Embryonic facial prominence (tissue), 1 donor: ENCODE results near the gene RAB6B.

ENCODE experiments used
- DNase-seq: peaks from one replicate; pipeline ENCODE4 v3.0.0-alpha.2; 2016; ENCODE audit errors: extremely low spot score

Gene RAB6B

DNA sequence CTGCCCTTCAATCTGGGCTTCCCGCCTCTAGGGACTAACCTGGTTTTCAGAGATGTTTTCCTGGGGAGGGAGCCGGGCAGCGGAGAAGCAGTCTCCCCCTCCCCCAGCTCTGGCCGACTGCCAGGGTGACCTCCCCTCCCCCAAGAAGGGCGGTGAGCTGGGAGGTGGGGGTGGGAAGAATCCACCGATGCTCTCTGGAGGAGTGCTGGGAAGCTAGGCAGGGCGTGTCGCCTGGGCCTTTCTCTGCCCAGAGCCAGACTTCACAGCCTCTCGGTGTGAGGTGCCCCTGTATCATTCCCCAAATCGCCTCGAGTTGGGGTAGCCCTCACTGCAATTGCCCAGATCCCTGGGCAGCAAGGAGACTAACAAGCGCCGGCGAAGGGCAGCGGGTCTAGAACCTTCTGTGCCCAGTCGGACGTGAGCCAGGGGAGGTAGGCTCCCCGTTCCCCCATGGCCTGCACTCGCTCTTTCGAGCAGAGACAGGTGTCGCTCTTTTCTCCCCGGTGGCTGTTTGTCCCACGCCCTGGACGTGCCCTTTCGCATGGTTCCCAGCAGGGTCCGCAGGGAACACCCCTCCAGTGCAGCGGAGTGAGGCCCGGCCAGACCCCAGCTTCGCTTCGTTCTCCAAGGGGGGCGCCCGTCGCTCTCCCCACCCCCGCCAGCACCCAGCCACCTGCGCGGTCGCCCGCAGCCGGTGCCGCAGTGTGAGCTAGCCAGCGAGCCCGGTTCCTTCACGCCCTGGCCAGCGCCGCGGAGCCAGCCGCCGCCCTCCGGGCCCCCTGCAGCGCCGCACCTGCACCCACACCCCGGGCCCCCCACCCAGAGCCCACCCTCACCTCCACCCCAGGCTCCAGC, 1.1 kb downstream of the RAB6B start:
- DNase-seq = no peak

DNA sequence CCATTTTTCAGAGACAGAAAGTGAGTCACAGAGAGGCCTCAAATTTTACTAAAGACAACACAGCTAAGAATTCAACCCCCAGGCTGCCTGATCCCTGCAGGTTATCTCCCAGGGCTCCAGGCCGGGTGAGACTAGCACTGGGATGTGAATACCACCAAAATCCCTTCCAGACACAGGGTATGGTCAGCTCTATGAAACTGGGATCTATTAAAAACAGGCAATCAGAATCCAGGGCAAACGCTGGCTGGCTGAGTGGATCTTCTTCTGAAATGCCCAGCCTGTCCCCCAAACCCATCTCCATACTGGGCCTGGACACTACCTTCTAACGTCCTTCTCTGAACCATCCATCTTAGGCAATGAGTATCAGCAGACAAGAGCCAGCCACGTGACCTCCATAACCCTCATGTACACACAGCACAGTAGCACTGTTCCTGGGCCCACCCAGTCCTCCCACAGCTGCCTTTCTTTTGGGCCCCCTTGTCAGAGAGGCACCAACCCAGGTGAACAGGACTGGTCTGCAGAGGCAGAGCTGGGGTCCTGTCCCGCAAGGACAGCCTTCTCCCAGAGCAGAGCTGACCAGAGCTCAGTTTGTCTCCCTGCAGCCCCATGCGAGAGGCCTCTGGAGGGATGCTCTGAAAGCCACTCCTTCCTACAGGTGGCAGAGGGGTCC, 1.9 kb downstream of the RAB6B start:
- DNase-seq = no peak

DNA sequence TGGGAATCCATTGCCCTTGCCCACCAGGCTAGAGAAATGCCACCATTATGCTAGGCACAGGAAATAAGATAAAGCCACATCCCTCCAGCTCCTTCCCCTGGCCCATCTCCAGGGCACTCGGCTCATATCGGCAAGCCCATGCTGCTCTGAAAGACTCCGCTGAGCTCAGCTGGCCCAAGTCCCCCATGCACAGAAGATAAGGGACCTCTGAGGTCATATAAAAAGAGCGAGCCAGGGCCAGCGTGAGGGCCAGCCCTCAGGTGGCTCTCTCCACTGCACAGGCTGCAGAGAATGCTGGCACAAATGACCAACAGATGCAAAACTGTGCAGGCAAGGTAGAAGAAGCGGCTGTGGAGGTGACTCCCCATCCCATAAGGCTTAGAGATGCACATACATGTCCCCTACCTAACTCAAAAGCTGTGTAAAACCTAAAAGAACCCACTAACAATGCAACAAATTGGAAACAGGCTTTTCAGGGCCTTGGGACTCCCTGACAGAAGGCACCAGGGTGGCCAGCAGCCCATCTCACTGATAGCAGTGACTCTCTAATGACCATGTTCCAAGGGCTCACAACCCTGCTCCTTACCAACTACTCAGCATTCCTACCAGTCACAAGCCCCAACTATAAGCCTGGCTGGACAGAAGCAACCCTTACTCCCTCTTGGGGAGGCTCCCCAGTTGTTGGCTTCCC, 3.0 kb downstream of the RAB6B start:
- DNase-seq = no peak

DNA sequence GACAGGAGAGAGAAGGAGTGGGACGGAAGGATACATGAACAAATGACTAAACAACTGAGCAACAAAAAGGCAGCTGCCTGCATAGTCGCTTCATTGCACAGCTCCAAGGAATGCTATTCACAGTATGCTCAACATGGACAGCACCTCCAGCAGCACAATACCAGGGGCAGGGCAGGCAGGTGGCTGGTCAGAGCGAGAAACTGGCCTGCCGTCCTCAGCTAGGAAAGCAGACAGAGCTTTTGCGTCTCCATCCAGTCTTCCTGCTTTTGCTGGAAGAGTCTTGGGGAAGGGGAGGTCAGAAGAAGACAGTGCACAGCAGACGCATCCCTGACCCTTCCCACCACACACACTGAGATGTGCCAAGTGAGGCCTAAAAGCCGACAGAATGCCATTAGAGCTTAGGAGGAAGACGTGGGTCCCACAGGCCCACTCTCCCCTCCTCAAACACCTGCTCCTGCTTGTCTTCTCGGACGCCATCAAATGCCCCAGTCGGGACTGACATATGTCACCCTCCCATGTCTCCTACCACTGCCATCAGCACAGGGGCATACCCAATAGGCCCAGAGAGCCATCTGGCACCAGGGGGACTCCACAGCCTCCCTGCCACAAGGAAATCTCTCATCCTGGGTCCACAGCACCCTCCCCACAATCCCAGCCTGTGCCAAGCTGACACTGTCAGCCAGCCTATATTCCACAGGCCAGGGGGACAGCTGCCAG, 3.9 kb downstream of the RAB6B start:
- DNase-seq = no peak

DNA sequence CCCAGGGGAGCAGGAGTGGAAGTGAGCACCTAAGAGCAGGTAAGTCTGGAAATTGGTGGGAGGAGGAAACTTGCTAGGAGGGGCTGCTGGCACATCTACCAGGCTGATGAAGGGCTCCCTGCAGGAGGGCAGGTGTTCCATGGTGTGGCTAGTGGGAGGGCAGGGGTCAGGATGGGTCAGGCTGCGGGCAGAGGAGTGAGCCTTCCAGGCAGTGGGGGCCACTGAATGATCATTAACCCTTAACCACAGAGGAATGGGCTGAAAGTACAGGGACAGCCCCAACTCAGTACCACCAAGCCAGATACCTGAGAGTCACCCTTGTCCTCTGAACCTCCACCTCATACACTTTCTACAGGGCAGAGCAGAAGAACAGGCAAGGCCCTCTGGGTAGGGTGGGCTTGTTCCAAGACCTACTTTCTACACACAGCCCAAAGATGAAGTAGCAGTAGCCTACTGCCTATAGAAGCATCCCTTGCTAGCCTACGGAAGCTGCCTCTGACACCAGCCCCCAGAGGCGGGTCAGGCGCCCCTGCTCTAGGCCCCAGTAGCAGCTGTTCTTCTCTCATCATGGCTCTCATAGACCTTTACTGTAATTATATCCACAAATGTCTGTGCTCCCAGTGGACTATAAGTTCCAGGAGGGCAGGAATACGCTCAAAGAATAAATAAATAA, 4.6 kb downstream of the RAB6B start:
- no peak for DNase-seq

DNA sequence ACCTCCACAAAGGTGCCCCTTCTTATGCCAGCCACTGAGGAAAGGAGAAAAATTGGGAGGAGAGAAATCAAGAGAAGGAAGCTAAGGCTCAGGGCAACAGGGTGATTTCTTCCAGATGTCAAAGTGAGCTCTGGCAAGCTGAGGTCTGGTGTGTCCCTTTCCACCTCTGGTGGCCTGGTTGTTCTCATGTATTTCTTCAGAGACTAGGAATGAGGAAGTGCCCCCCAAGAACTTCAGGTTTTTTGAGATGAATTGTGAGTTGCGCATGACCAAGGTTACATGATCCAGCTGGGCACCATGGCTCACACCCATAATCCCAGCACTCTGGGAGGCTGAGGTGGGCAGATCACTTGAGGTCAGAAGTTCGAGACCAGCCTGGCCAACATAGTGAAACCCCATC, 5.6 kb downstream of the RAB6B start:
- DNase-seq = no peak

DNA sequence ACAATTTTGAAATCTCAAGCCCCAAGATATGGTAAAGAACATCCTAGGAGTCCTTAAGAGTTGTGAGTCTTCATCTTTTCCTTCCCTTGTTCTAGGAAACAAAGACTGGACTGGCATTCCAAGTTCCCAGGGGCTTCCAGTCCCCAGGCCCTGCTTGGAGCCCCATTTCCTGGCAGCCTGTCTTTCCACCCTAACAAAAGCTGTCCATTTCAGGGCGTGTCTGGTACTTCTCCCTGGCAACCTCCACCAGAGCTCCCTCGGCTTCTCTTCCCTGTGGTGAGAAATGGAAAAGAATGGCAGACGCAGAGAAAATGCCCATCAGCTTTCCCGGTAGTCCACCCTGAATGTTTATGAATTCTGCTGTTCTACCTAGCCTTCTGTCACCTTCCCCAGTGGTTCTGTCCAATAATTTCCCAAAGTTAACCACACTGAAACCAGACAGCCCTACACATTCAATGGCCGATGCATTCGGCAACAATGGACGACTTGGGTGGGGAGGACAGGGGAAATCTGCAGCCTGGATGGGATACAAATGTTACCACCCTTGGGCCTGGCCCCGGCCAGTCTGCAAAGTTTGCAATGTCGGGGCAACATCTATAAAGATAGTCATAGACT, 6.8 kb downstream of the RAB6B start:
- no peak for DNase-seq

DNA sequence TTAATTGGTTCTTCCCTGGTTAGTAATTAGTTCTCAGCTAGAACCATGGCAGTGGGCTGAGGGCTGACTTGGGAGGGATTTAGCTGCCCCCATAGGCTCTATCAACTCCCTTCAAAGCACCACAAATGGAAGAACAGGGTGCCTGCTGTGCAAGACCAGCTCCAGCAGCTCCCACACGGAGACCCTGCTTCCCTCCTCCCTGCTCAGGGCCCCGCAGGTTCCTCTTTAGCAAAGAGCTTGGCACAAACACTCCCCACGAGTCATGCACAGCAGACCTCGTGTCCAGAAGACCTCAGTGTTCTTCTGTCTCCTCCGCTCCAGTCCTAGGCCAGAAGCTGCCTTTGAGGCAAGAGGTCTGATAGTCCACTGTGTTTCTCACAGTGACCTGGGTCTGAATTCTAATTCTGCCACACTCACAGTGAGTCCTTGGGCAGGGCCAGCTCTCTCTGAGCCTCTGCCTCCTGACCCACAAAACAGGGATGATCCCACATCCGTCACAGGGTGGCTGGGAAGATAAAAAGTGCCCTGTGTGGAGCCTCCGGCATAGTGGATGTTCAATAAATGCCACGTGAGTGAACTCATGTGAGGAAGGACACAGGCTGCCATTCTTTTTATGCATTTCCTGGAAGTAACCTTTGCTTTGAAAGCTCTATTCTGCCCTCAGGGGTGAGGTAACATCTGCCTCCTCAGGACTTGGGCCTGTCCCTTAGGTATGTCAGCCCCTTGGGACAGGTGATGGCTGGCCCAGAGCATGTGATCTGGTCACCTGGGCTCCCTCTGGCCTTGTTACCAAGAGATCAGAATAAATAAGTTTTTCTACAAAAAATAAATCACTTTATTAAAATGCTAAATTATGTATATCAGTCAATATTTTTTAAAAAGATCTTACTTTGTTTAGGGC, 7.6 kb downstream of the RAB6B start:
- DNase-seq = no peak

DNA sequence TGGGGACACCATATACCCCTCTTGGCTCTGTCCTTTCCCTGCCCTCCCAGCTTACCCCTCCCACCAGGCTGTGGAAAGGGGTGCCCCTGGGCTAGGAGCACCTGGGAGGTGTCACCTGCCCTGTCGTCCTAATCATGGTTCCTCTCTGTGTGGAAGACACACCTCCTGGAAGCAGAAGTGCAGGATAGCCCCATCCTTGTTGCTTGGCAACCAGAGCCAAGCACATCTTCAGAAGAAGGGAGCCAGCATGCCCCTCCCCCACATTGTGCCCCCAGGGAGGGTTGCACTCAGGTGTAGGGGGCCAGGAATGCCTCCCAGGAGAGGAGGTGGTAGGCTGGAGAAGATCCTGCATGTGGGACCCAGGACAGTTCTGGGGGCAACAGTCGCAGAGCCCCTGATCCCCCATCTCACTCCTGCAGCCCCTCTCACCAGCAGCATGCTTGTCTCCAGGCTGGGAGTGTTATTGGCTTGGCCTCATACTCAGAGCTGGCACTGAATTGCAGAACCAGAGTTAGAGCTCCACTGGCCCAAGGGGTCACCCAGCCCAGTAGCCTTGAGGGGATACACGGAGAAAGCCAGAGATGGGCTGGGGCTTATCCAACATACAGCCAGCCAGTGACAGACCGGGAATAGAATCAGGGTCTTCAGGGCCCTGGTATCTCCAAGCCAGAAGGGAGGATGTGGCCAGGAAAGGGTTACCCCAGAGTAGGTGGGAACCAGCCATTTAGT, 8.4 kb downstream of the RAB6B start:
- DNase-seq = no peak

DNA sequence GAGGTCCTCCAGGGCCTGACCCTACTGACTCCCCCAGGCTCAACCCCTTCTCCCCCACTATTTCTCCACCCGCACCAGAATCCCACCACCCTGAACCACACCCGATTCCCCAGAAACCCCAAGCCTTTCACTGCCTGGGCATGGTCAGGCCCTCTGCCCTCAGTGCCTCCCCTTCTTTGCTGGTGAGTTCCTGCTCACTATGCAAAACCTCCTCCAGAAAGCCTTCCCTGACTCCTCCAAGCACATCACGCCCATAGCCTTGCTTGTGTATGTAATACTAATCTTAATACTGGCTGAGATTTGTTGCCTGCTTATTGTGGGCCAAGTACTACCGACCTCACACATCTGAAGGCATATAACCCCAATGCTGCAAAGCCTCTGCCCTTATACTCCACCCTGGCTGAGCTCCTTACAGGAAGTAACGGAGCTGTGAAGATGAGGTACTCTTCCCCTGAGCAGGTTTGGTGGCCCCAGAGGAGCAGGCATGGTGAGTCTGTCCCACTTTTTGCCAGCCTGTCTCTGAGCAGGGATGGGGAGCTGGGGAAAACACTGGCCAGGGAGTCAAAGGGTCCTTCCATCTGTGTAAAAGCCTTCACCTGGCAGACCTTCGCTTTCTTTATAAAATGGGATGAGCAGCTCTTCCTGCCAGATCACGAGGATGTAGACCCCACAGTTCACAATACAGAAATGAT, 9.5 kb downstream of the RAB6B start:
- no peak for DNase-seq

DNA sequence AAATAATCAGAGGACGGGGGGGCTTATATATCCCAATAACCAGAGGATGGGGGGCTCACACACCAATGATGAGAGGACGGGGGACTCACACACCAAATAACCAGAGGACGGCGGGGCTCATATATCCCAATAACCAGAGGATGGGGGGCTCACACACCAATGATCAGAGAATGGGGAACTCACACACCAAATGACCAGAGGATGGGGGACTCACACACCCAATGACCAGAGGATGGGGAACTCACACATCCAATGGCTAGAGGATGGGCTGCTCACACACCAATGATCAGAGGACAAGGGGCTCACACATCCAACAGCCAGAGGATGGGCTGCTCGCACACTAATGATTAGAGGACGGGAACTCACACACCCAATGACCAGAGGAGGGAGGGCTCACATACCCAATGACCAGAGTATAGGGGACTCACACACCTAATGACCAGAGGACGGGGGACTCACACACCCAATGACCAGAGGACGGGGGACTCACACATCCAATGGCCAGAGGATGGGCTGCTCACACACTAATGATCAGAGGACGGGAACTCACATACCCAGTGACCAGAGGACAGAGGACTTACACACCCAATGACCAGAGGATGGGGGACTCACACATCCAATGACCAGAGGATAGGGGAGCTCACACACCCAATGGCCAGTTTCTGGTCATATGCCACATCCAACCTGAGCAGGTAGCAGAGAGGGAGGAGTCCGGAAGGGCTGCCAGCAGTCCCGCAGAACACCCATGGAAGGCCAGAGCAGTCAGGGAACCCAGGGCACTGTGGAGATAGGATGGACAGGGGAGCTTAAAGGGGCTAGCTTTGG, 10.6 kb downstream of the RAB6B start:
- no peak for DNase-seq

DNA sequence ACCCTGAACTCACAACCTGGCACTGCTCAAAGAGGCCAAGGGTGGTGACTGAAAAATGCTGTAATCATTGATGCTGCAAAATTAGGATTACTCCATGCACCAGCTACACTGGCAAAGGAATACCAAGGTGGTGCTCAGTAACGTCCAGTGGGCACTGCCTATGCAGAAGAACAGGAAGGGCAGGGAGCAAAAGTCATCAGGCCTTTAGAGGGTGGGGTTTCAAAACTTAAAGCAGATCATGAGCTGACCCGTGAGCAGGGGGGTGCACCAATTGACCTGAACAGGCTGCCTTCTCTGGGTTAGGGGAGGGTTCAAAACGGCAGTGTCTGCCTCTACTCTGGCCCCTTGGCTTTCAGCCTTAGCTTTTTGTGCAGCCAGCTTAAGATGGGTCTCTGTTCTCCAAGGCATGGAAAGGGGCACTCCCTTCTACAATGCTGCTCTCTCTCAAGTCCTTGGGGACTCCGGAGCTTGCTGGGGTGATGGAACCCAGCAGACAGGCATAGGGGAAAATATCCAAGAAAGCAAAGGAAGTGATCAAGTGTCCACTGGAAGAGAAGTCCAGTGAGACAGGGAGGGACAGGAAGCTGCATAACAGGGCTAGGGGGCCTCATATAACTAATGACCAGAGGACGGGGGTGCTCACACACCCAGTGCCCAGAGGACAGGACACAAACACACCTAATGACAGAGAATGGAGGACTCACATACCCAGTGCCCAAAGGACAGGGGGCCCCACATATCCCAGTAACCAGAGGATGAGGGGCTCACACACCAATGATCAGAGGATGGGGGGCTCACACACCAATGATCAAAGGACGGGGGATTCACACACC, 11.4 kb downstream of the RAB6B start:
- DNase-seq = no peak

DNA sequence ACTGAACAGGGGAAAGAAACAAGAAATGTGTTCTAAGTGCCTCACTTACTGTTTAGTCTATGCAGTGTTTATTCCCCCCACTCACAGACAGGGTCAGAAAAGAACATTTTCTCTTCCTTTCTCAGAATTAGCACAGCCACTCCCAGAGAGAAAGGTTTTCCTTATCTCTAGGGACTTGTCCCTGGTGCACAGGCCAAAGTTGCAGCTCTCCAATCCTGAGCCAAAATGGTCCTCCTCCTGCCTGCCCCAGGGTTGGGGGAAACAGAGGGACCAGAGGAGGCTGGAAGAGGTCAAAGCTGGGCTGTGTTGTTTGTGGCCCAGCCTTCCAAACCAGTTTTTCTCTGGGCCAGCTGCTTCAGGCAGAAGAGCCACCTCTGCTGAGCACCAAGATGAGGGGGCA, 12.0 kb downstream of the RAB6B start:
- no peak for DNase-seq

DNA sequence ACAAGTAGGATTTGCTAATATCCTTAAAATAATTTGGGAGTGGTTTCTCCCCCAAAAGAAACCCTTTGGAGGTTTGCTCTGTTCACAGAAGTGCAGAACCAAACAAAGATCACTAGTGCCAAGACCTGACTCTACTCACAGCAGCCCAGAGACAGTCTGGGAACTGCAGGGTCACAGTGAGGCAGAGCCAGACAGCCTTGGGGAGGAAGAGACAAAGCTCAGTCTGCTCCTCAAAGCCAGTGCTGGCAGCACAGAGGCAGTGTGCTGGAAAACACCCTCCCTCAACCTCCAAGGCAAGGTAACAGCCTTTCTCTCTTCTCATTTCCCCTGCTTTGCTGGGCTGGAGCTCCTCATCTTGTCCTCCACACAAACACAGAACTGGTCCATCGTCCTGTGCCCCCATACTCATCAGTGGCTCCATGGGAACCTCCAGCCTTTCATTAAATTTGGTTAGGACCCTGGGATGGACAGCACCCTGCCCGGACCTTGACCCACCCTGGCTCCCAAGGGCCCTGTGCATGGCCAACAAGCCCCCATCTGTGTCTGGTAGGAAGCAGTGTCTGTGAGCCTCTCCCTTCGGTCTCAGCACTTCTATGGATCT, 12.6 kb downstream of the RAB6B start:
- DNase-seq = no peak

DNA sequence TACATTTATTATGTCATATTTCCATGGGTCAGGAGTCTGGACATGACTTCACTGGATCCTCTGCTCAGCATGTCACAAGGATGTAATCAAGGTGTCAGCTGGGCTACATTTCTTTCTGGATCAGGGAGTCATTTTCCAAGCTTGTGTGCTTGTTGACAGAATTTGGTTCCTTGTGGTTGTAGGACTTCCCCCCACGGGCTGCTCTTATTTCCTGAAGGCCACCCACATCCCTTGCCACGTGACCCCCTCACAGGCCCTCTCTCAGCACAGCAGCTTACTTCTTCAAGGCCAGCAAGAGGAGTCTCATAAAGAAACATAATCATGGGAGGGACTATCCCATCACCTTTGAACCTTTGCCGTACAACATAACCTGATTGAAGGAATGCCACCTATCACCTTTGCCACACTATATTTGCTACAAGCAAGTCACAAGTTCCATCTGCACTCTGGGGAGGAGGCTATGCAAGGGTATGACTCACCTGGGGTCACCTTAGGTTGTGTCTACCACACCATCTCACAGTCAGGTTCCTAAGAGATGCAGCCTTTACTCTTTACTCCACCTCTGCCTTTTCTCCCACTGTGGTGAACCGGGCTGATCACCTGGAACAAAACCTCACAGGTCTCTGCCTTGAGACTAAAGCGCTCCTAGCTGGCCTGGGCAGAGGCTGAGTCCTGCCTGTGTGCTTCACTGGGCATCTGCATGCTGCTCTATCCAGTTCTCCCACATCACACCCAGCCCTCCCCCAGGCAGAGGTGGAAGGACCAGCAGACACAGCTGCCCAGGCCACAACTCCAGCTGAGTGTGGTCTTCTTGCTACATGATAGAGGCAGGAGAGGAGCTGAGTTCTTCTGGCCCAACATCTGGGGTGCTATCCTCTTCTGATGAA, 13.5 kb downstream of the RAB6B start:
- no peak for DNase-seq

DNA sequence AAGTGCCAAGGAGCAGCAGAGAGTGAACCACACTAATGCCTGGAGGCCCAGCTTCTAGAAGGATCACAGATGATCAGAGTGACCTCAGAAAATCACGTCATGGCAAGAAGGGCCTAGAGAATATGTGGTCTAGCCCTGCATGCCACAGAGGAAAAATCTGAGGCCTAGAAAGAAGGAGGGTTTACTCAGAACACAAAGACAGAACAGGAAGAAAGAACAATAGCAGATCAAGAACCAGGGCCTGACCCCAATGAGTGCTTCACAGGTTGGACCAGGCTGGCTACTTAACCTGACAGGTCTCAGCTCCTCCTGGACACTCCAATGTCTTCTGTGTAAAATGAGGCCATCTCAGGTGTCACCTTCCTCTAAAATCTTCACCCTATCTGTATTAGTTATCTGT, 14.2 kb downstream of the RAB6B start:
- DNase-seq = no peak
